HG03565 (cell line): ENCODE measurements around the gene MAML2.

Source experiments
- ATAC-seq: cut with Tn5 transposase; IDR thresholded peaks from one replicate; pipeline ENCODE4 v1.9.1; 2021; ENCODE audit warnings: mild to moderate bottlenecking, moderate library complexity; ENCODE audit not compliant: unreplicated experiment

Gene MAML2

GRCh38 chr11:96023275-96023674 is 319.7 kb downstream of the MAML2 start:
- no peak for ATAC-seq

GRCh38 chr11:96021901-96022650 is 320.9 kb downstream of the MAML2 start:
- no peak for ATAC-seq

GRCh38 chr11:96019810-96020747 is 322.9 kb downstream of the MAML2 start:
- no peak for ATAC-seq

GRCh38 chr11:96019281-96019680 is 323.7 kb downstream of the MAML2 start:
- no peak for ATAC-seq

- no peak for ATAC-seq
Measured at GRCh38 chr11:96017856-96018255, 325.1 kb downstream of the MAML2 start.

GRCh38 chr11:96016978-96017502 is 326.0 kb downstream of the MAML2 start:
- no peak for ATAC-seq

- no peak for ATAC-seq
Measured at GRCh38 chr11:96015906-96016565, 327.0 kb downstream of the MAML2 start.

- peak; percentile 29 for ATAC-seq
Measured at GRCh38 chr11:96014217-96014616, 328.8 kb downstream of the MAML2 start.

GRCh38 chr11:96013461-96014213 is 329.4 kb downstream of the MAML2 start:
- no peak for ATAC-seq

GRCh38 chr11:96012086-96012824 is 330.7 kb downstream of the MAML2 start:
- ATAC-seq, result peak; percentile 88

- no peak for ATAC-seq
Measured at GRCh38 chr11:96010683-96011082, 332.3 kb downstream of the MAML2 start.

- no peak for ATAC-seq
Measured at GRCh38 chr11:96008161-96008720, 334.8 kb downstream of the MAML2 start.

- ATAC-seq, result no peak
Measured at GRCh38 chr11:96006037-96006436, 337.0 kb downstream of the MAML2 start.

- ATAC-seq, result no peak
Measured at GRCh38 chr11:96004862-96005261, 338.1 kb downstream of the MAML2 start.

GRCh38 chr11:96002754-96003290 is 340.2 kb downstream of the MAML2 start:
- no peak for ATAC-seq

GRCh38 chr11:96002339-96002738 is 340.7 kb downstream of the MAML2 start:
- ATAC-seq, result no peak

- ATAC-seq, result no peak
Measured at GRCh38 chr11:96001037-96001436, 342.0 kb downstream of the MAML2 start.

GRCh38 chr11:95999711-96000406 is 343.1 kb downstream of the MAML2 start:
- ATAC-seq, result no peak
